SK-N-SH treated with all-trans-retinoic acid at 6 μM for 48 hours (cell line): Measurements from ENCODE around the gene TNKS1BP1.

Experiments
- ATAC-seq: fragments of 200-7000 bp; cut with Tn5 transposase; 3 replicates; pipeline ENCODE4 v1.9.1; 2020; ENCODE audit warnings: mild to moderate bottlenecking, moderate library complexity
- ARNTL ChIP-seq: fragments of 450-650 bp; formaldehyde crosslinking; IDR thresholded peaks from 2 replicates; pipeline ENCODE4 v1.5.0; 2020; ENCODE audit warnings: low read depth, mild to moderate bottlenecking, moderate library complexity, borderline replicate concordance
- BACH2 ChIP-seq: fragments of 250-450 bp; sonication (Bioruptor Pico); IDR thresholded peaks from 2 replicates; pipeline ENCODE4 v1.9.0; 2021; ENCODE audit warnings: mild to moderate bottlenecking, borderline replicate concordance
- CSDC2 ChIP-seq: fragments of 250-450 bp; sonication (Bioruptor Pico); IDR thresholded peaks from 2 replicates; pipeline ENCODE4 v1.5.0; 2020; ENCODE audit warnings: mild to moderate bottlenecking, moderate library complexity
- ESRRG ChIP-seq: fragments of 250-450 bp; sonication (Bioruptor Pico); IDR thresholded peaks from 2 replicates; pipeline ENCODE4 v1.6.1; 2021; ENCODE audit warnings: mild to moderate bottlenecking
- GLIS3 ChIP-seq: fragments of 250-450 bp; sonication (Bioruptor Pico); IDR thresholded peaks from 2 replicates; pipeline ENCODE4 v1.5.0; 2020; ENCODE audit warnings: mild to moderate bottlenecking, moderate library complexity
- ISL1 ChIP-seq: fragments of 250-450 bp; sonication (Bioruptor Pico); IDR thresholded peaks from 2 replicates; pipeline ENCODE4 v2.1.2; 2022; ENCODE audit warnings: mild to moderate bottlenecking, moderate library complexity
- PPARA ChIP-seq: fragments of 250-450 bp; sonication (Bioruptor Pico); IDR thresholded peaks from 2 replicates; pipeline ENCODE4 v1.5.0; 2020; ENCODE audit warnings: mild to moderate bottlenecking, borderline replicate concordance
- TCF4 ChIP-seq: fragments of 250-450 bp; sonication (Bioruptor Pico); IDR thresholded peaks from 2 replicates; pipeline ENCODE4 v1.8.0; 2021; ENCODE audit warnings: mild to moderate bottlenecking, moderate library complexity, borderline replicate concordance
- TOX ChIP-seq: fragments of 250-450 bp; sonication (Bioruptor Pico); IDR thresholded peaks from 2 replicates; pipeline ENCODE4 v1.8.0; 2021; ENCODE audit warnings: mild to moderate bottlenecking, moderate library complexity, borderline replicate concordance
- ZC3H10 ChIP-seq: fragments of 250-450 bp; sonication (Bioruptor Pico); IDR thresholded peaks from 2 replicates; pipeline ENCODE4 v1.5.1; 2021; ENCODE audit warnings: mild to moderate bottlenecking, moderate library complexity
- ZFP3 ChIP-seq: fragments of 250-450 bp; sonication (Bioruptor Pico); IDR thresholded peaks from 2 replicates; pipeline ENCODE4 v1.5.0; 2020; ENCODE audit warnings: mild to moderate bottlenecking, moderate library complexity
- ZFP30 ChIP-seq: fragments of 450-650 bp; formaldehyde crosslinking; IDR thresholded peaks from 2 replicates; pipeline ENCODE4 v1.5.0; 2022; ENCODE audit warnings: mild to moderate bottlenecking, moderate library complexity
- ZNF565 ChIP-seq: fragments of 450-650 bp; formaldehyde crosslinking; conservative IDR thresholded peaks from 2 replicates; pipeline ENCODE4 v1.5.0; 2020; ENCODE audit warnings: low read depth, mild to moderate bottlenecking, moderate library complexity
- ZNF70 ChIP-seq: fragments of 450-650 bp; formaldehyde crosslinking; IDR thresholded peaks from 2 replicates; pipeline ENCODE4 v1.5.0; 2020; ENCODE audit warnings: mild to moderate bottlenecking, moderate library complexity
- TF ChIP-seq, protein P1 (sequence below): fragments of 250-450 bp; sonication (Bioruptor Pico); IDR thresholded peaks from 2 replicates; pipeline ENCODE4 v1.8.0; 2021; ENCODE audit warnings: low read depth, mild to moderate bottlenecking, moderate library complexity, borderline replicate concordance
- TF ChIP-seq, protein P2 (sequence below): fragments of 250-450 bp; sonication (Bioruptor Pico); IDR thresholded peaks from 2 replicates; pipeline ENCODE4 v1.5.1; 2020; ENCODE audit warnings: low read depth, mild to moderate bottlenecking, moderate library complexity
- TF ChIP-seq, protein P3 (sequence below): fragments of 250-450 bp; sonication (Bioruptor Pico); IDR thresholded peaks from 2 replicates; pipeline ENCODE4 v1.5.1; 2021; ENCODE audit warnings: mild to moderate bottlenecking, moderate library complexity
- TF ChIP-seq, protein P4 (sequence below): fragments of 250-450 bp; sonication (Bioruptor Pico); IDR thresholded peaks from 2 replicates; pipeline ENCODE4 v1.8.0; 2020; ENCODE audit warnings: mild to moderate bottlenecking, moderate library complexity, borderline replicate concordance

The TNKS1BP1 gene

DNA sequence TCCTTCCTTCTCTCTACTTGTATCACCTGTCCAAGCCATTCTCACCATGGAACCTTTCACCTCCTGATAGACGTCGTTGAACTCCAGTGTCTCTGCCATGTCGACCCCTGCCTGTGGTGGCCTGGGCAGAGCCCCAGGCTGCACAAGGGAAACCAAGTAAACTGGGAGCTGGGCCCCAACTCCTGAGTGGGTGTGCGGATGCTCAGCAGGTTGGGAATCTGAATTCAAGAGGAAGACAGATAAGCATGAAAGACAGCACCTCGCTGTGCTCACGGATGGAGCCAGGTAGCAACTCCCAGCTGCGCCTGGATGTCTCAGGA is 10.2 kb upstream of the TNKS1BP1 start:
- no peak for TF ChIP-seq CSDC2 (CRISPR knock-in tag)
- TF ChIP-seq, protein P1, sequence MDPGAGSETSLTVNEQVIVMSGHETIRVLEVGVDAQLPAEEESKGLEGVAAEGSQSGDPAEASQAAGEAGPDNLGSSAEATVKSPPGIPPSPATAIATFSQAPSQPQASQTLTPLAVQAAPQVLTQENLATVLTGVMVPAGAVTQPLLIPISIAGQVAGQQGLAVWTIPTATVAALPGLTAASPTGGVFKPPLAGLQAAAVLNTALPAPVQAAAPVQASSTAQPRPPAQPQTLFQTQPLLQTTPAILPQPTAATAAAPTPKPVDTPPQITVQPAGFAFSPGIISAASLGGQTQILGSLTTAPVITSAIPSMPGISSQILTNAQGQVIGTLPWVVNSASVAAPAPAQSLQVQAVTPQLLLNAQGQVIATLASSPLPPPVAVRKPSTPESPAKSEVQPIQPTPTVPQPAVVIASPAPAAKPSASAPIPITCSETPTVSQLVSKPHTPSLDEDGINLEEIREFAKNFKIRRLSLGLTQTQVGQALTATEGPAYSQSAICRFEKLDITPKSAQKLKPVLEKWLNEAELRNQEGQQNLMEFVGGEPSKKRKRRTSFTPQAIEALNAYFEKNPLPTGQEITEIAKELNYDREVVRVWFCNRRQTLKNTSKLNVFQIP (CRISPR knock-in tag) = no peak
- no peak for ATAC-seq

DNA sequence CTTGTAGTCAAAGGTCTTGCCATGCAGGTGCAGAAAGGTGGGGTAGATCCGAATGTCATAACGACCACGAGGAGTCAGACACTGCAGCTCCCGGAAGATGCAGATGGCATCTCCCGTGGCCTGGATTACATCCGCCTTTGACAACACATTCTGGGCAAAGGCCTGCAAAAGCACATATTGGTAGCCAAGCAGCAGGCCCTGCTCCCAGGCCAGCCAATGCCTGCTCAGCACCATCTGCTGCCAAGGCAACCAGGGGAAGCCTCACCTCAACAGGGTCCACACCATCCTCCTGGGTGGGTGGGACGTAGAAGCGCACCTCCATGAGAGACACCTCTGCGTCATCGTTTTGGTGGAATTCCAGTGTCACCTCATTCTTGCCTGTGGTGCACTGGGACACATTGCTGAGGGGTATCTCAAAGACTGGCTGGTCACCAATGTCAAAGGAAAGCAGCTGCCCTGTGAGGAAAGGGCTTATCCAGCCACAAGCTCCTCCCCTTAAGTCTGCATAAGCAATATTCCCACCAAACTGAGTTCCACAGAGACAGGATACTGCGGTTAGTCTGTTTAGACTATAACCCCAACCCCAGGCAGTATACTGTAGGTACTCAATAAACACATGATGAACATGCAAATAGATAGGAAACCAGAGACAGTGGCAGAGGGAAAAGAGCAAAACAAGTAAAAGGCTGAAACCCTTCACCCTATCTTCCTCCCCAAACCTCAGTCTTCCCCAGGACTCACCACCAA is 8.1 kb upstream of the TNKS1BP1 start:
- no peak for ATAC-seq

DNA sequence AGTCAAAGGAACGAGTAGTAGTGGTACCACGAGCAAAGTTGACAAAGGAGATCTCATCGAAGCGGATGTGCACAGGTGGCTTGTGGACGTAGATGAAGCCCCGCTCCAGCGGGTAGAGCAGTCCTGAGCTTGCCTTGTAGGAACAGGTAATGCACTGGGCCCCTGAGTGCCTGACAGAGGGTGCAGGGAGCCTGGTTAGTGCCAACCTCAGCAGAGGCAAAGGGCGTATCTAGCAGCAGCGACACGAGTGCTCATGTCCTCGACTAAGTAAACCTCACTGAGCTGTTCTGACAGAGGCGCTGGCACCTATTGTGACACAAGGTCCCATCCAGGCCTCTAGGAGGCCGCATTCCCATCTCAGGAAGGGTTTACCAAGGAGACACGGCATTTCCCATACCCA is 7.0 kb upstream of the TNKS1BP1 start:
- TF ChIP-seq, protein P2, sequence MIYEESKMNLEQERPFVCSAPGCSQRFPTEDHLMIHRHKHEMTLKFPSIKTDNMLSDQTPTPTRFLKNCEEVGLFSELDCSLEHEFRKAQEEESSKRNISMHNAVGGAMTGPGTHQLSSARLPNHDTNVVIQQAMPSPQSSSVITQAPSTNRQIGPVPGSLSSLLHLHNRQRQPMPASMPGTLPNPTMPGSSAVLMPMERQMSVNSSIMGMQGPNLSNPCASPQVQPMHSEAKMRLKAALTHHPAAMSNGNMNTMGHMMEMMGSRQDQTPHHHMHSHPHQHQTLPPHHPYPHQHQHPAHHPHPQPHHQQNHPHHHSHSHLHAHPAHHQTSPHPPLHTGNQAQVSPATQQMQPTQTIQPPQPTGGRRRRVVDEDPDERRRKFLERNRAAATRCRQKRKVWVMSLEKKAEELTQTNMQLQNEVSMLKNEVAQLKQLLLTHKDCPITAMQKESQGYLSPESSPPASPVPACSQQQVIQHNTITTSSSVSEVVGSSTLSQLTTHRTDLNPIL = no peak
- no peak for TF ChIP-seq ZFP30
- TF ChIP-seq, protein P3, sequence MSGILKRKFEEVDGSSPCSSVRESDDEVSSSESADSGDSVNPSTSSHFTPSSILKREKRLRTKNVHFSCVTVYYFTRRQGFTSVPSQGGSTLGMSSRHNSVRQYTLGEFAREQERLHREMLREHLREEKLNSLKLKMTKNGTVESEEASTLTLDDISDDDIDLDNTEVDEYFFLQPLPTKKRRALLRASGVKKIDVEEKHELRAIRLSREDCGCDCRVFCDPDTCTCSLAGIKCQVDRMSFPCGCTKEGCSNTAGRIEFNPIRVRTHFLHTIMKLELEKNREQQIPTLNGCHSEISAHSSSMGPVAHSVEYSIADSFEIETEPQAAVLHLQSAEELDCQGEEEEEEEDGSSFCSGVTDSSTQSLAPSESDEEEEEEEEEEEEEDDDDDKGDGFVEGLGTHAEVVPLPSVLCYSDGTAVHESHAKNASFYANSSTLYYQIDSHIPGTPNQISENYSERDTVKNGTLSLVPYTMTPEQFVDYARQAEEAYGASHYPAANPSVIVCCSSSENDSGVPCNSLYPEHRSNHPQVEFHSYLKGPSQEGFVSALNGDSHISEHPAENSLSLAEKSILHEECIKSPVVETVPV (CRISPR knock-in tag) = no peak
- TF ChIP-seq GLIS3 (CRISPR knock-in tag) = no peak
- TF ChIP-seq, protein P1 (CRISPR knock-in tag) = no peak
- no peak for TF ChIP-seq ISL1 (CRISPR knock-in tag)
- TF ChIP-seq PPARA = no peak
- no peak for ATAC-seq

More for the DNA sequence above, 8.1 kb upstream of the TNKS1BP1 start:
- no peak for TF ChIP-seq TOX (CRISPR knock-in tag)
- TF ChIP-seq, protein P1 (CRISPR knock-in tag) = no peak
- TF ChIP-seq, protein P4, sequence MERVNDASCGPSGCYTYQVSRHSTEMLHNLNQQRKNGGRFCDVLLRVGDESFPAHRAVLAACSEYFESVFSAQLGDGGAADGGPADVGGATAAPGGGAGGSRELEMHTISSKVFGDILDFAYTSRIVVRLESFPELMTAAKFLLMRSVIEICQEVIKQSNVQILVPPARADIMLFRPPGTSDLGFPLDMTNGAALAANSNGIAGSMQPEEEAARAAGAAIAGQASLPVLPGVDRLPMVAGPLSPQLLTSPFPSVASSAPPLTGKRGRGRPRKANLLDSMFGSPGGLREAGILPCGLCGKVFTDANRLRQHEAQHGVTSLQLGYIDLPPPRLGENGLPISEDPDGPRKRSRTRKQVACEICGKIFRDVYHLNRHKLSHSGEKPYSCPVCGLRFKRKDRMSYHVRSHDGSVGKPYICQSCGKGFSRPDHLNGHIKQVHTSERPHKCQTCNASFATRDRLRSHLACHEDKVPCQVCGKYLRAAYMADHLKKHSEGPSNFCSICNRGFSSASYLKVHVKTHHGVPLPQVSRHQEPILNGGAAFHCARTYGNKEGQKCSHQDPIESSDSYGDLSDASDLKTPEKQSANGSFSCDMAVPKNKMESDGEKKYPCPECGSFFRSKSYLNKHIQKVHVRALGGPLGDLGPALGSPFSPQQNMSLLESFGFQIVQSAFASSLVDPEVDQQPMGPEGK (CRISPR knock-in tag) = no peak
- TF ChIP-seq ZFP3 (CRISPR knock-in tag) = no peak
- TF ChIP-seq BACH2 (CRISPR knock-in tag) = no peak
- TF ChIP-seq CSDC2 (CRISPR knock-in tag) = no peak
- TF ChIP-seq ZNF70 (CRISPR knock-in tag) = no peak
- no peak for TF ChIP-seq TCF4 (CRISPR knock-in tag)
- no peak for TF ChIP-seq ZFP30
- TF ChIP-seq, protein P2 = no peak
- TF ChIP-seq PPARA = no peak
- TF ChIP-seq GLIS3 (CRISPR knock-in tag) = no peak
- no peak for TF ChIP-seq ZC3H10 (CRISPR knock-in tag)
- no peak for TF ChIP-seq ARNTL (CRISPR knock-in tag)
- no peak for TF ChIP-seq ESRRG (CRISPR knock-in tag)
- no peak for TF ChIP-seq ZNF565 (CRISPR knock-in tag)
